BJ (cell line): ENCODE results near the gene PPP1R8. TPM values are rescaled to one million over a fixed set of nuclear protein-coding genes. Genes with fewer than 3 reads are reported as not detected.

Source experiments
- CTCF ChIA-PET: fragments of 350-600 bp; formaldehyde crosslinking; extraction: SDS; loops from one replicate; lab custom pipeline; 2021; ENCODE audit warnings: antibody characterized with exemption, inconsistent platforms; lab: Yijun Ruan, JAX
- POLR2A ChIA-PET: fragments of 300-600 bp; sonication (Branson Sonifier 250); formaldehyde crosslinking; extraction: SDS; loops from one replicate; lab custom pipeline; 2021; ENCODE audit warnings: antibody characterized with exemption; lab: Charles Lee
- DNase-seq: peaks from one replicate; pipeline ENCODE4 v3.0.0-alpha.2; 2011; ENCODE audit warnings: low read depth
- H3K27me3 ChIP-seq: 2 replicates; pipeline ENCODE4 v1.6.0; 2011; ENCODE audit warnings: low read length; ENCODE audit not compliant: control insufficient read depth, insufficient read depth
- H3K36me3 ChIP-seq: 2 replicates; pipeline ENCODE4 v1.5.1; 2011; ENCODE audit warnings: low read length; ENCODE audit not compliant: control insufficient read depth, insufficient read depth
- H3K4me3 ChIP-seq: 2 replicates; pipeline ENCODE4 v1.5.1; 2011; ENCODE audit warnings: low read depth, mild to moderate bottlenecking, control low read depth, low read length
- polyA plus RNA-seq: library from polyadenylated mRNA; depleted of rRNA; stranded (reverse); fragments of >200 nt; gene quantifications from 2 replicates; pipeline ENCODE4 v1.2.3, GENCODE V29; 2011
- TF ChIP-seq, protein P1 (sequence below): IDR thresholded peaks from 2 replicates; pipeline ENCODE4 v1.5.1; 2011; ENCODE audit warnings: low read depth, mild to moderate bottlenecking, control low read depth, inconsistent platforms, low read length, moderate library complexity; ENCODE audit not compliant: insufficient read depth

The PPP1R8 gene
- polyA plus RNA-seq, 1 experiment = 54.7 TPM

GRCh38 chr1:27858072-27858948 is 27.7 kb downstream of the PPP1R8 start:
- CTCF ChIA-PET = interaction anchor here (0.6 to 6.2 kb wide), 25 partner anchors 8 to 351 kb away, joined by 3 to 81 read pairs (median 4); no protein-coding TSS in a partner anchor
- H3K27me3 ChIP-seq = no peaks in the 10 kb centered on the region
- TF ChIP-seq, protein P1, sequence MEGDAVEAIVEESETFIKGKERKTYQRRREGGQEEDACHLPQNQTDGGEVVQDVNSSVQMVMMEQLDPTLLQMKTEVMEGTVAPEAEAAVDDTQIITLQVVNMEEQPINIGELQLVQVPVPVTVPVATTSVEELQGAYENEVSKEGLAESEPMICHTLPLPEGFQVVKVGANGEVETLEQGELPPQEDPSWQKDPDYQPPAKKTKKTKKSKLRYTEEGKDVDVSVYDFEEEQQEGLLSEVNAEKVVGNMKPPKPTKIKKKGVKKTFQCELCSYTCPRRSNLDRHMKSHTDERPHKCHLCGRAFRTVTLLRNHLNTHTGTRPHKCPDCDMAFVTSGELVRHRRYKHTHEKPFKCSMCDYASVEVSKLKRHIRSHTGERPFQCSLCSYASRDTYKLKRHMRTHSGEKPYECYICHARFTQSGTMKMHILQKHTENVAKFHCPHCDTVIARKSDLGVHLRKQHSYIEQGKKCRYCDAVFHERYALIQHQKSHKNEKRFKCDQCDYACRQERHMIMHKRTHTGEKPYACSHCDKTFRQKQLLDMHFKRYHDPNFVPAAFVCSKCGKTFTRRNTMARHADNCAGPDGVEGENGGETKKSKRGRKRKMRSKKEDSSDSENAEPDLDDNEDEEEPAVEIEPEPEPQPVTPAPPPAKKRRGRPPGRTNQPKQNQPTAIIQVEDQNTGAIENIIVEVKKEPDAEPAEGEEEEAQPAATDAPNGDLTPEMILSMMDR = peak; percentile 98
- no peaks in the 10 kb centered on the region for H3K36me3 ChIP-seq
- H3K4me3 ChIP-seq = no peak overlapping the region
- POLR2A ChIA-PET = interaction anchor here (0.7 kb wide), 1 partner anchor 456 kb away, joined by 3 read pairs; no protein-coding TSS in a partner anchor
- peak; percentile 24 for DNase-seq

- Histone ChIP-seq H3K27me3 (no peaks in the 10 kb centered on the region), H3K36me3 (no peaks in the 10 kb centered on the region), H3K4me3 (no peak overlapping the region)
- no peak for DNase-seq
- TF ChIP-seq, protein P1 = no peak
- ChIA-PET POLR2A (no interaction called here), CTCF (interaction anchor here (1.0 to 6.2 kb wide), 7 partner anchors 12 to 233 kb away, joined by 3 to 81 read pairs (median 4); no protein-coding TSS in a partner anchor)
These were observed 28.5 kb downstream of the PPP1R8 start for GRCh38 chr1:27858949-27859576.

DNA sequence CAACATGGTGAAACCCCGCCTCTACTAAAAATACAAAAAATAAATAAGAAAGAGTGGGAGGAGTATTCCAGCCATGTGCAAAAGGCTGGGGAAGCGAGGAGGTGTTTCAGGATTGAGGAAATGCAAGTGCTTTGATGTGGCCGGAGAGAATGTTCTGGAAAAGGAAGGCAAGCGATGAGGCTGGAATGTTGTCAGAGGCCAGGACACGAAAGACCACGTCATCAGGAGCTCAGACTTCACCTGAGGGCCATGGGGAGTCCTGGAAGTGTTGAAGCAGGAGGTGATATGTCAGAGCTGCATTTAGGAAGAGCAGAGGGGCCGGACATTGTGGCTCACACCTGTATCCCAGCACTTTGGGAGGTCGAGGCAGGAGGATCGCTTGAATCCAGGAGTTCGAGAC is 30.9 kb downstream of the PPP1R8 start:
- H3K4me3 ChIP-seq = no peak overlapping the region
- POLR2A ChIA-PET = no interaction called here
- H3K27me3 ChIP-seq = no peaks in the 10 kb centered on the region
- no peaks in the 10 kb centered on the region for H3K36me3 ChIP-seq
- CTCF ChIA-PET = interaction anchor here (0.6 to 6.2 kb wide), 4 partner anchors 22 to 348 kb away, joined by 3 to 81 read pairs (median 6); no protein-coding TSS in a partner anchor
- TF ChIP-seq, protein P1 = no peak
- DNase-seq = no peak

DNA sequence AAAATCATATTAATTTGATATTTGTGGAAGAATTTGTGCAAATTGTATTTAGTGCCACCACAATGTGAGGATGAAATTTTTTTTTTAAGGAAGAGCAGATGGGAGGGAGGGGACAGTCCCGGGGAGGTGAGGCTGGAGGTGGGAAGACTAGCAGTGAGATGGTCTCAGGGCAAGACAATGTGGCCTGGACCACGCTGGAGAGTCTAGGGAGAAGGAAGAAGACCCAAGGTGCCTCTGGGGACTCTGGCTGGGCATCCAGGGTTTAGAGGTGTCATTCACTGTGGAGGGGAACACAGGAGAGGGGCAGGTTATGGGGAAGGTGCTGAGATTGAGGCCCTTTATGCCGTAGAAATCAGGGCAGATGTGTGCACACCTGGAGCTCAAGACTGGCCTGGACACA is 31.4 kb downstream of the PPP1R8 start:
- TF ChIP-seq, protein P1 = no peak
- no peaks in the 10 kb centered on the region for H3K27me3 ChIP-seq
- H3K36me3 ChIP-seq = no peaks in the 10 kb centered on the region
- no peak overlapping the region for H3K4me3 ChIP-seq
- ChIA-PET CTCF (interaction anchor here (6.2 kb wide), 1 partner anchor 117 kb away, joined by 81 read pairs; no protein-coding TSS in a partner anchor), POLR2A (no interaction called here)
- DNase-seq = no peak
